Neural cell (in vitro differentiated cells): ENCODE data around the gene USP10. TPM values are rescaled to one million over a fixed set of nuclear protein-coding genes. Genes with fewer than 3 reads are reported as not detected.

Experiments used
- H2AFZ ChIP-seq: fragments of 200-600, 300-800 bp; sonication (generic), shearing (Covaris generic); 2 replicates; pipeline ENCODE4 v1.6.0; 2014; ENCODE audit warnings: low read depth, mild to moderate bottlenecking, antibody characterized with exemption, low read length, moderate library complexity
- H3F3A ChIP-seq: fragments of 200-600 bp; shearing (Covaris generic); 2 replicates; pipeline ENCODE4 v1.6.1; 2016; ENCODE audit warnings: mild to moderate bottlenecking, moderate library complexity, mixed read lengths, antibody characterized with exemption, low read length; ENCODE audit not compliant: insufficient read depth, poor library complexity, severe bottlenecking
- H3K27ac ChIP-seq: fragments of 200-600, 300-800 bp; sonication (generic), shearing (Covaris generic); 2 replicates; pipeline ENCODE4 v1.5.1; 2014; ENCODE audit warnings: mild to moderate bottlenecking, low read length, moderate library complexity
- H3K27me3 ChIP-seq: fragments of 300-800, 200-600 bp; sonication (generic), shearing (Covaris generic); 2 replicates; pipeline ENCODE4 v1.6.0; 2014; ENCODE audit warnings: mild to moderate bottlenecking, low read depth, low read length, moderate library complexity; ENCODE audit not compliant: insufficient read depth
- H3K36me3 ChIP-seq: fragments of 300-800, 200-600 bp; sonication (generic), shearing (Covaris generic); 2 replicates; pipeline ENCODE4 v1.5.1; 2014; ENCODE audit warnings: mild to moderate bottlenecking, antibody characterized with exemption, low read length, moderate library complexity; ENCODE audit not compliant: insufficient read depth
- H3K4me2 ChIP-seq: fragments of 300-800, 200-600 bp; sonication (generic), shearing (Covaris generic); 2 replicates; pipeline ENCODE4 v1.6.0; 2014; ENCODE audit warnings: mild to moderate bottlenecking, low read length
- H3K4me3 ChIP-seq: fragments of 300-800, 200-600 bp; sonication (generic), shearing (Covaris generic); 2 replicates; pipeline ENCODE4 v1.5.1; 2014; ENCODE audit warnings: mild to moderate bottlenecking, low read length, moderate library complexity
- H3K79me2 ChIP-seq: fragments of 200-600 bp; shearing (Covaris generic); replicated peaks from 2 replicates; pipeline ENCODE4 v1.6.0; 2014; ENCODE audit warnings: mild to moderate bottlenecking, low read length, moderate library complexity; ENCODE audit not compliant: insufficient read depth
- H3K9ac ChIP-seq: fragments of 300-800, 200-600 bp; sonication (generic), shearing (Covaris generic); 2 replicates; pipeline ENCODE4 v1.6.1; 2016; ENCODE audit warnings: mild to moderate bottlenecking, low read length, mixed read lengths
- H3K9me2 ChIP-seq: fragments of 200-600 bp; shearing (Covaris generic); 2 replicates; pipeline ENCODE4 v1.6.1; 2016; ENCODE audit warnings: mild to moderate bottlenecking, low read length, mixed read lengths; ENCODE audit not compliant: insufficient read depth
- H3K9me3 ChIP-seq: fragments of 200-600, 300-800 bp; sonication (generic), shearing (Covaris generic); 2 replicates; pipeline ENCODE4 v1.6.1; 2016; ENCODE audit warnings: mild to moderate bottlenecking, mixed run types, low read length, moderate library complexity, mixed read lengths
- H4K20me1 ChIP-seq: fragments of 200-600 bp; shearing (Covaris generic); 2 replicates; pipeline ENCODE4 v1.6.1; 2016; ENCODE audit warnings: mild to moderate bottlenecking, mixed run types; ENCODE audit not compliant: insufficient read depth
- EP300 ChIP-seq: fragments of 450-650 bp; conservative IDR thresholded peaks from 2 replicates; pipeline ENCODE4 v1.6.1; 2014; ENCODE audit warnings: antibody characterized with exemption, mild to moderate bottlenecking, moderate library complexity; ENCODE audit not compliant: poor library complexity, severe bottlenecking
- EZH2 ChIP-seq: fragments of 200-600, 300-800 bp; shearing (Covaris generic), sonication (generic); IDR thresholded peaks from 2 replicates; pipeline ENCODE4 v1.6.1; 2014; ENCODE audit warnings: antibody characterized with exemption, low read length, borderline replicate concordance, mild to moderate bottlenecking; ENCODE audit not compliant: insufficient read depth, poor library complexity, severe bottlenecking
- MXI1 ChIP-seq: fragments of 450-650 bp; conservative IDR thresholded peaks from 2 replicates; pipeline ENCODE4 v1.6.1; 2014; ENCODE audit warnings: antibody characterized with exemption, mild to moderate bottlenecking; ENCODE audit not compliant: poor library complexity, severe bottlenecking
- POLR2AphosphoS5 ChIP-seq: IDR thresholded peaks from 2 replicates; pipeline ENCODE4 v1.6.1; 2012
- RAD21 ChIP-seq: fragments of 450-650 bp; conservative IDR thresholded peaks from 2 replicates; pipeline ENCODE4 v1.6.1; 2014; ENCODE audit warnings: antibody characterized with exemption, mild to moderate bottlenecking, moderate library complexity
- SMC3 ChIP-seq: fragments of 450-650 bp; conservative IDR thresholded peaks from 2 replicates; pipeline ENCODE4 v1.6.1; 2014; ENCODE audit warnings: antibody characterized with exemption, mild to moderate bottlenecking, moderate library complexity; ENCODE audit not compliant: poor library complexity
- TAF1 ChIP-seq: IDR thresholded peaks from 2 replicates; pipeline ENCODE4 v1.6.1; 2012; ENCODE audit warnings: low read depth
- polyA plus RNA-seq: library from polyadenylated mRNA; depleted of rRNA; stranded (reverse); fragments of >200 nt; gene quantifications from 2 replicates; pipeline ENCODE4 v1.2.3, GENCODE V29; 2014
- TF ChIP-seq, protein P1 (sequence below): IDR thresholded peaks from 2 replicates; pipeline ENCODE4 v1.6.1; 2012; ENCODE audit warnings: borderline replicate concordance
- TF ChIP-seq, protein P2 (sequence below): fragments of 450-650 bp; IDR thresholded peaks from 2 replicates; pipeline ENCODE4 v1.5.1; 2014; ENCODE audit warnings: antibody characterized with exemption, mild to moderate bottlenecking, moderate library complexity; ENCODE audit not compliant: poor library complexity, severe bottlenecking

The USP10 gene
- polyA plus RNA-seq, 1 donor from 2014 or later: 48.9 TPM

DNA sequence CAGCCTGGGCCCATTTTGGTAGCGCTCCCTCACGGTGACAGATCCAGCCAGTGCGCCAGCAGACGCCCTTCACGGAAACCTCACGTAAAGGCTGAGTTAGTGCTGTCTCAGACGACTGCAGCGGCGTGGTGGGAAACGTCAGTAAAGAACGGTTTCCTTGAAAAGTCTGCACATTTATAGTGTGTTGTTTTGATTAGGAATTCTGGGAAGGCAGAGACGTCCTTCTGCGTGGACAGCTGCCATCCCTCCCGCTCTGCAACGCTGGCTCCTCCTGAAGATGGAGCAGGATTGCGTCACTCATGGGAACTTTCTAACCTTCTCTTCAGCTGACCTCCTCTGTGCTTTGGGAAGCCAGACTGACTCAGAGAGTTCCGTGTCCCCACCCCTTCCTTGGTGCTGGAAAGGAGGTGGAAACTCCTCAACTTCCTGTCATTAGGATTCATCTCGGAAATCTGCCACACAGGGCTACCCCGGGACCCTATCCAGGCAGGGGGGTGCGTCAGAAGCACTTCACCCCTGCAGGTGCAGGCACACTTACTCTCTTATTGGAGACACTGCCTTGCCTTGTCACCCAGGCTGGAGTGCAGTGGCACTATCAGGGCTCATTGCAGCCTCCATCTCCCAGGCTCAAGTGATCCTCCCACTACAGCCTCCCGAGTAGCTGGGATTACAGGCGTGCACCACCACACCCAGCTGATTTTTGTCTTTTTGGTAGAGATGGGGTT, 95.7 kb downstream of the USP10 start:
- H3K9ac ChIP-seq: no peak overlapping the region
- H3F3A ChIP-seq: no peaks in the 10 kb centered on the region
- no peak overlapping the region for H2AFZ ChIP-seq
- H3K27ac ChIP-seq: no peak overlapping the region
- H3K4me3 ChIP-seq: no peak overlapping the region
- H3K4me2 ChIP-seq: no peak overlapping the region
- H3K79me2 ChIP-seq: no peaks in the 10 kb centered on the region
- H4K20me1 ChIP-seq: no peaks in the 10 kb centered on the region
- no peaks in the 10 kb centered on the region for H3K9me2 ChIP-seq
- no peaks in the 10 kb centered on the region for H3K9me3 ChIP-seq
- TF ChIP-seq EP300 (no peak), MXI1 (no peak), EZH2 (no peak), RAD21 (no peak), TAF1 (no peak), POLR2AphosphoS5 (no peak), SMC3 (no peak)
- TF ChIP-seq, protein P1, sequence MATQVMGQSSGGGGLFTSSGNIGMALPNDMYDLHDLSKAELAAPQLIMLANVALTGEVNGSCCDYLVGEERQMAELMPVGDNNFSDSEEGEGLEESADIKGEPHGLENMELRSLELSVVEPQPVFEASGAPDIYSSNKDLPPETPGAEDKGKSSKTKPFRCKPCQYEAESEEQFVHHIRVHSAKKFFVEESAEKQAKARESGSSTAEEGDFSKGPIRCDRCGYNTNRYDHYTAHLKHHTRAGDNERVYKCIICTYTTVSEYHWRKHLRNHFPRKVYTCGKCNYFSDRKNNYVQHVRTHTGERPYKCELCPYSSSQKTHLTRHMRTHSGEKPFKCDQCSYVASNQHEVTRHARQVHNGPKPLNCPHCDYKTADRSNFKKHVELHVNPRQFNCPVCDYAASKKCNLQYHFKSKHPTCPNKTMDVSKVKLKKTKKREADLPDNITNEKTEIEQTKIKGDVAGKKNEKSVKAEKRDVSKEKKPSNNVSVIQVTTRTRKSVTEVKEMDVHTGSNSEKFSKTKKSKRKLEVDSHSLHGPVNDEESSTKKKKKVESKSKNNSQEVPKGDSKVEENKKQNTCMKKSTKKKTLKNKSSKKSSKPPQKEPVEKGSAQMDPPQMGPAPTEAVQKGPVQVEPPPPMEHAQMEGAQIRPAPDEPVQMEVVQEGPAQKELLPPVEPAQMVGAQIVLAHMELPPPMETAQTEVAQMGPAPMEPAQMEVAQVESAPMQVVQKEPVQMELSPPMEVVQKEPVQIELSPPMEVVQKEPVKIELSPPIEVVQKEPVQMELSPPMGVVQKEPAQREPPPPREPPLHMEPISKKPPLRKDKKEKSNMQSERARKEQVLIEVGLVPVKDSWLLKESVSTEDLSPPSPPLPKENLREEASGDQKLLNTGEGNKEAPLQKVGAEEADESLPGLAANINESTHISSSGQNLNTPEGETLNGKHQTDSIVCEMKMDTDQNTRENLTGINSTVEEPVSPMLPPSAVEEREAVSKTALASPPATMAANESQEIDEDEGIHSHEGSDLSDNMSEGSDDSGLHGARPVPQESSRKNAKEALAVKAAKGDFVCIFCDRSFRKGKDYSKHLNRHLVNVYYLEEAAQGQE: no peak
- TF ChIP-seq, protein P2, sequence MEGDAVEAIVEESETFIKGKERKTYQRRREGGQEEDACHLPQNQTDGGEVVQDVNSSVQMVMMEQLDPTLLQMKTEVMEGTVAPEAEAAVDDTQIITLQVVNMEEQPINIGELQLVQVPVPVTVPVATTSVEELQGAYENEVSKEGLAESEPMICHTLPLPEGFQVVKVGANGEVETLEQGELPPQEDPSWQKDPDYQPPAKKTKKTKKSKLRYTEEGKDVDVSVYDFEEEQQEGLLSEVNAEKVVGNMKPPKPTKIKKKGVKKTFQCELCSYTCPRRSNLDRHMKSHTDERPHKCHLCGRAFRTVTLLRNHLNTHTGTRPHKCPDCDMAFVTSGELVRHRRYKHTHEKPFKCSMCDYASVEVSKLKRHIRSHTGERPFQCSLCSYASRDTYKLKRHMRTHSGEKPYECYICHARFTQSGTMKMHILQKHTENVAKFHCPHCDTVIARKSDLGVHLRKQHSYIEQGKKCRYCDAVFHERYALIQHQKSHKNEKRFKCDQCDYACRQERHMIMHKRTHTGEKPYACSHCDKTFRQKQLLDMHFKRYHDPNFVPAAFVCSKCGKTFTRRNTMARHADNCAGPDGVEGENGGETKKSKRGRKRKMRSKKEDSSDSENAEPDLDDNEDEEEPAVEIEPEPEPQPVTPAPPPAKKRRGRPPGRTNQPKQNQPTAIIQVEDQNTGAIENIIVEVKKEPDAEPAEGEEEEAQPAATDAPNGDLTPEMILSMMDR: no peak
- H3K36me3 ChIP-seq: no peaks in the 10 kb centered on the region
- H3K27me3 ChIP-seq: no peaks in the 10 kb centered on the region

DNA sequence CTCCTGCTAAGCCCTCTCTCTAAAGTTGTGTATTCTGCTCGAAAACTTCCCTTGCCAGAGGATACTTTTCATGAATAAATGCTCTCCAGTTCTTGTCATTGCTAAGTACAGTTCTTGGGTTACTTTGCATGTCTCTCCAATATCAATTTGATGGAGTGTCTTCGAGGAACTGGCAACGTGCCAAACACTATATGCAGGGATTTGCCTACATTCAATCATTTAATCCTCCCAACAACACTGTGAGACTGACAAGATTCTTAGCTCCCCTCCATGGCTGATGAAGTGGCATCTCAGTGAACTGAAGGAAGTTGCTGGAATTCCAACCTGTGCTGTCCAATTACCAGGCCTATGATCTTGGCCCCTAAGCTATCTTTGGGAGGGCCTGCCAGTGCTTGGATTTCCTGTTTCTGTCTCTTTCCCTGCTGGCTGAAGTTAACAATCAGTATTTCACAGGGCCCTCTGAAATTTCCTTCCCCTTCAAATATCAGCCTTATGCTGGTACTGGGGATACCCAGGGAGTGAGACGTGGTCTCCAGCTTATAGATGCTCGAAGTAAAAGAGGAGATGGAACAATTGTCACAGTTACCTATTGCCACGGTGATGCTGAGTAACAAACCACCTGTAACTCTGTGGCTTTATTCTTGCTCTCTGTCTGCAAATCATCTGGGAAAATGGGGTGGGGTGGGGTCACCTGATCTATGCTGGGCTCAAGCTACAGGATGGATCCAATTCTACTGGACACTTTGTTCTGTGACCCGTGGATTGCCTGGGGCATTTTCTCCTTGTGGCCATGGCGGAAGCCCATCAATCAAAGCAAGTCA, 100.6 kb downstream of the USP10 start:
- H3F3A ChIP-seq: no peaks in the 10 kb centered on the region
- no peak overlapping the region for H3K9ac ChIP-seq
- TF ChIP-seq, protein P2: no peak
- TF ChIP-seq EZH2 (no peak), EP300 (no peak), TAF1 (no peak)
- no peak overlapping the region for H3K27ac ChIP-seq
- H3K4me2 ChIP-seq: no peak overlapping the region
- no peaks in the 10 kb centered on the region for H3K27me3 ChIP-seq
- no peaks in the 10 kb centered on the region for H4K20me1 ChIP-seq
- no peak overlapping the region for H2AFZ ChIP-seq
- H3K36me3 ChIP-seq: no peaks in the 10 kb centered on the region
- no peak overlapping the region for H3K4me3 ChIP-seq
- no peaks in the 10 kb centered on the region for H3K79me2 ChIP-seq
- H3K9me3 ChIP-seq: no peaks in the 10 kb centered on the region
- H3K9me2 ChIP-seq: no peaks in the 10 kb centered on the region
